IPS DF 4.7 (cell line): ENCODE results near the gene GOLPH3L.
"Not testable (repeated sequence)": the region's sequence is repeated elsewhere in the genome, so short reads cannot be mapped to it uniquely, and the experiment has no call there.

ENCODE experiments used
- DNase-seq: peaks from one replicate; pipeline ENCODE4 v3.0.0-alpha.2; 2013; ENCODE audit warnings: low spot score; ENCODE audit errors: extremely low read depth

Gene GOLPH3L

DNA sequence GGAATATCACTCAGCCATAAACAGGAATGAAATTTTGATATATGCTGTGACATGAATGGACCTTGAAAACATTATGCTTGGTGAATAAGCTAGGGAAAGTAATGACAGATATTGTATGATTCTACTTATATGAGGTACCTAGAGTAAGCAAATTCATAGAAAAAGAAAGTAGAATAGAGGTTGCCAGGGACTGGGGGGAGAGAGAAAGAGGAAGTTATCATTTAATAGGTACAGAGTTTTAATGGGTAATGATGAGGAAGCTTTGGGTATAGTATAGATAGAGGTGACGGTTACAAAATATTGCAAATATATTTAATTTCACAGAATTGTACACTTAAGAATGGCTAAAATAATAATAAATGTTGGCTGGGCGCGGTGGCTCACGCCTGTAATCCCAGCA, 36.4 kb downstream of the GOLPH3L start:
- no peak for DNase-seq

- not testable (repeated sequence) for DNase-seq
Observed at GRCh38 chr1:150657064-150657463, 39.9 kb downstream of the GOLPH3L start.

DNA sequence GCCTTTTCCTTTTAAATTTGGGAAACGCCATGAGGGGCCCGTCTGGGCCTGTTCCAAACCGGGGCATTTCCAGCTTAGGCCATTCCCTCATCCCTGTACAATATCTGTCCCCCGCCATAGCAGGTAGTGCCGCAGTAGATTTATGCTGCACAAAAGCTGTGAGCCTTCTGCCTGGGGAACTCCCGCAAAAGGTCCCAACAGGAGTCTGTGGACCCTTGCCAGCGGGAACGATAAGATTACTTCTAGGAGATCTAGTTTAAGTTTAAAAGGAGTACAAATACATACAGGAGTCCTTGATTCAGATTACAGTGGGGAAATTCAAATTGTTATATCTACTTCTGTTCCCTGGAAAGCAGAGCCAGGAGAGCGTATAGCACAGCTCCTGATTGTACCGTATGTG, 42.3 kb downstream of the GOLPH3L start:
- not testable (repeated sequence) for DNase-seq

DNA sequence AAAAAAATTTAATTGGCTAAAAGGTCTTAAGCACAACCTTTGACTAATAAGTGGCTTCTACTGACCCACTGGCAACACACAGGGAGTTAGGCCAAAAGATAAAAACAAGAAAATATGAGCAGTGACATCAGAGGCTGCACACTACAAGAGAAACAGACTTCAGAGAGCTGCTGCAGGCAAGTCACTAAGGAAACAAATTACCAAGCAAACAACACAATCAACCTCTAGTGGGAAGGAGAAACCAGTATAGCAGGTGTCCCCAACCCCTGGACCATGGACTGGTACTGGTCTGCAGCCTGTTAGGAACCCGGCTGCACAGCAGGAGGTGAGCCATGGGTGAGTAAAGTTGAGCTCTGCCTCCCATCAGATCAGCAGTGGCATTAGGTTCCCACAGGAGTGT, 46.8 kb downstream of the GOLPH3L start:
- no peak for DNase-seq

DNA sequence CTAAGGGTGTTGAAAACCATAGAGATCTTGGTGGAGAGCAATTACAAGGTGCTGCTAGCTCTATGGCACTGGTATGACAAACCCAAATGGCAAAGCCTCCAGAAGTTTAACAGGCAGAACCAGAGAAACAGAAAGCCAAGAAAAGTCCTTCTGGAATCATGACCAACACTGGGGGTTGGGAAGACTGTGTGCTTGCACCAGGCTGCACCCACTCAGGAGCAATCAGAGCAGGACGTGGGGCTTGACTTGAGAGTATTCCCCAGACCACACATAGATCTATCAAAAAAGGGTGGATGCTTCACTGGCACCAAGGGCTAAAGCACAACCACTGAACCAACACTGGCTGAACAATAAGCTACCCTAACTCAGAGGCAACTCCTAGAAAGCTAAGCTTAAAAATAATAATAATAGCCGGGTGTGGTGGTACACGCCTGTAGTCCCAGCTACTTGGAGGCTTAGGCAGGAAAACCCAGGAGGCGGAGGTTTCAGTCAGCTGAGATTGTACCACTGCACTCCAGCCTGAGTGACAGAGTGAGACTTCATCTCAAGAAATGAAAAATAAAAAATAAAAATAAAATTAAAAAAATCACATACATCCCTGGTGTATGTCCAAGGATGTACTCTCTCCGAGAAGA, 47.4 kb downstream of the GOLPH3L start:
- no peak for DNase-seq

DNA sequence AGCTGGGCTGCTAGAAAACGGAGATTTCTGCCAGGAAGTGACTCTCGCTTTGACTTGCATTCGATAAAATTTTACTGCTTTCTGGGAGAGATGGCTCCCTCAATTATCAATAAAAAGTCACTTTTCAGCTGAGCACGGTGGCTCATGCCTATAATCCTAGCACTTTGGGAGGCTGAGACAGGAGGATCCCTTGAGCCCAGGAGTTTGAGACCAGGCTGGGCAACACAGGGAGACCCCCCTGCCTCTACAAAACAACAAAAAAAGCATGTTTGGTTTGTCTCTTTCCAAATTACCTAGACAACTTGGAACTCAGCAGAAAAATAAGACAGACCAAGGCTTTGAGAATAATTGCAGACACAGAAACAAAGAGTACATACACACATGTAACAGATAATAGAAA, 54.7 kb downstream of the GOLPH3L start:
- DNase-seq, result no peak

DNA sequence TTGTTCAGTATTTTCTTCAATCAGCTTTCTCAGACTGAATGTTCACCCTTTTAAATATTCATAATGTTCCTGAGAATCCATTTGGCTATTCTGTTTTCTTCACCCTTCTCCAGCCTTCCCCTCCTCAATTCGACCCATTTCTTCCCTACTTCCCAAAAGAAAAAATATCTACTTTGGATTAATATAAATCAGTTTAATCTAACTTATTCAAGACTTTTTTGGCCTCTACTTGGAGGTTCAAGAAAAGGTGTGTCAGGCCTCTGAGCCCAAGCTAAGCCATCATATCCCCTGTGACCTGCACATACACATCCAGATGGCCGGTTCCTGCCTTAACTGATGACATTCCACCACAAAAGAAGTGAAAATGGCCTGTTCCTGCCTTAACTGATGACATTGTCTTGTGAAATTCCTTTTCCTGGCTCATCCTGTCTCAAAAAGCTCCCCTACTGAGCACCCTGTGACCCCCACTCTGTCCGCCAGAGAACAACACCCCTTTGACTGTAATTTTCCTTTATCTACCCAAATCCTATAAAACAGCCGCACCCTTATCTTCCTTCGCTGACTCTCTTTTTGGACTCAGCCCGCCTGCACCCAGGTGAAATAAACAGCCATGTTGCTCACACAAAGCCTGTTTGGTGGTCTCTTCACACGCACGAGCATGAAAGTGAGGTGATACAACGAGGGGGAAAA, 55.7 kb downstream of the GOLPH3L start:
- DNase-seq, result not testable (repeated sequence)

DNA sequence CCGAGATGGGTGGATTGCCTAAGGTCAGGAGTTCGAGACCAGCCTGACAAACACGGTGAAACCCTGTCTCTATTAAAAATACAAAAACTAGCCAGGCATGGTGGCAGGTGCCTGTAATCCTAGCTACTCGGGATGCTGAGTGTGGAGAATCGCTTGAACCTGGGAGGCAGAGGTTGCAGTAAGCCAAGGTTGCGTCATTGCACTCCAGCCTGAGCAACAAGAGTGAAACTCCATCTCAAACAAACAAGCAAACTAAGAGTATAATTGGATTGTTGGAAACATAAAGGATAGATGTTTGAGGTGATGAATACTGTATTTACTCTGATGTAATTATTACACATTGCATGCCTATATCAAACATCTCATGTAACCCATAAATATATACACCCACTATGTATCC, 58.5 kb downstream of the GOLPH3L start:
- DNase-seq, result not testable (repeated sequence)

DNA sequence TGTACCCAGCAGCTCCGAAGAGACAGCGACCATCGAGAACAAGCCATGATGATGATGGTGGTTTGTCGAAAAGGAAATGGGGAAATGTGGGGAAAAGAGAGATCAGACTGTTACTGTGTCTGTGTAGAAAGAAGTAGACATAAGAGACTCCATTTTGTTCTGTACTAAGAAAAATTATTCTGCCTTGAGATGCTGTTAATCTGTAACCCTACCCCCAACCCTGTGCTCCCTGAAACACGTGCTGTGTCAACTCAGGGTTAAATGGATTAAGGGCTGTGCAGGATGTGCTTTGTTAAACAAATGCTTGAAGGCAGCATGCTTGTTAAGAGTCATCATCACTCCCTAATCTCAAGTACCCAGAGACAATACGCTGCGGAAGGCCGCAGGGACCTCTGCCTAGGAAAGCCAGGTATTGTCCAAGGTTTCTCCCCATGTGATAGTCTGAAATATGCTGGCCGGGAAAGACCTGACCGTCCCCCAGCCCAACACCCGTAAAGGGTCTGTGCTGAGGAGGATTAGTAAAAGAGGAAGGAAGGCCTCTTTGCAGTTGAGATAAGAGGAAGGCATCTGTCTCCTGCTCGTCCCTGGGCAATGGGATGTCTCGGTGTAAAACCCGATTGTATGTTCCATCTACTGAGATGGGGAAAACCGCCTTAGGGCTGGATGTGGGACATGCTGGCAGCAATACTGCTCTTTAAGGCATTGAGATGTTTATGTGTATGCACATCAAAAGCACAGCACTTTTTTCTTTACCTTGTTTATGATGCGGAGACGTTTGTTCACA, 61.9 kb downstream of the GOLPH3L start:
- not testable (repeated sequence) for DNase-seq

GRCh38 chr1:150629115-150629928, 67.6 kb downstream of the GOLPH3L start, which contains the start of gene ENSA:
Gene ENSA (minus strand): TSS chr1:150629612. CDS start chr1:150629470, 142 bp downstream.
- DNase-seq, result peak; percentile 99

DNA sequence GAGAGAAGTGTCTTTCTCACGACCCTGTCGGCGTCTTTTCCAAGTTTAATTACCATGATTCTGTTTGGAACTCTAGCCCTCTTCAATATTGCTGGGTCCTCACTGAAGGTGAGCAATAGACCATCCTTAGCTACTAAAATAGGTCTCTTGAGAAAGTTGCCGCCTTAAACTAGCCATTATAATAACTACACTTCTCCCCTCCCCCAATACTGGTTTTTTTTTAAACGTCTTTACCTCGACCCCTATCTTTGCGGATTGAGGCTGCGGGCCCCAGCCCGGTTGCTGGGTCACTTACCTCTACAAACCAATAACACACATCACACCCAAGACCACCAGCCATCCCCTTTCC, 68.2 kb downstream of the GOLPH3L start:
- DNase-seq, result no peak

DNA sequence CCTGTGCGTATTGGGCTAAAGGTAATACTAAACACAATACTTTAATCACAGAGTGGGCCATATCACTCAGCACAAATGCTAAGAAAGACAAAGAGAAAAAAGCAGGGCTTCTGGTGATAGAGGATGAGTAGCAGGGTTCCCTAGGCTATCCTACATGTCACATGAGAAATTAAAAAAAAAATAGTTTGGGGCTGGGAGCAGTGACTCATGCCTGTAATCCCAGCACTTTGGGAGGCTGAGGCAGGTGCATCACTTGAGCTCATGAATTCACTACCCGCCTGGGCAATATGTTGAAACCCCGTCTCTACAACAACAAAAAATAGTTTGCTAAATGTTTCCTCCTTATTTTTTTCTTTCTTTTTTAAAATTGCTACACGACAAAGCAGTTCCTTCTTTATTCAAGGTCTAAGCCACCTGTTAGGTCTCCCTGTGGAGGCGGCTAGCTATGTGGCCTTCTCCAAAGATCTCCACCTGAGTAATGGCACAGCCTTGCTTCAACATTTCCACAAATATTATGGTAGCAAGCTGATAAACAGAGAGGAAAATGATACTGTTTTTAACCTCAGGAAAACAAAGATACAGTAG, 69.0 kb downstream of the GOLPH3L start:
- DNase-seq, result no peak

GRCh38 chr1:150626150-150626549, 70.8 kb downstream of the GOLPH3L start:
- no peak for DNase-seq

- not testable (repeated sequence) for DNase-seq
Observed at GRCh38 chr1:150624546-150624945, 72.4 kb downstream of the GOLPH3L start.

GRCh38 chr1:150624134-150624533, 72.8 kb downstream of the GOLPH3L start:
- DNase-seq, result not testable (repeated sequence)

DNA sequence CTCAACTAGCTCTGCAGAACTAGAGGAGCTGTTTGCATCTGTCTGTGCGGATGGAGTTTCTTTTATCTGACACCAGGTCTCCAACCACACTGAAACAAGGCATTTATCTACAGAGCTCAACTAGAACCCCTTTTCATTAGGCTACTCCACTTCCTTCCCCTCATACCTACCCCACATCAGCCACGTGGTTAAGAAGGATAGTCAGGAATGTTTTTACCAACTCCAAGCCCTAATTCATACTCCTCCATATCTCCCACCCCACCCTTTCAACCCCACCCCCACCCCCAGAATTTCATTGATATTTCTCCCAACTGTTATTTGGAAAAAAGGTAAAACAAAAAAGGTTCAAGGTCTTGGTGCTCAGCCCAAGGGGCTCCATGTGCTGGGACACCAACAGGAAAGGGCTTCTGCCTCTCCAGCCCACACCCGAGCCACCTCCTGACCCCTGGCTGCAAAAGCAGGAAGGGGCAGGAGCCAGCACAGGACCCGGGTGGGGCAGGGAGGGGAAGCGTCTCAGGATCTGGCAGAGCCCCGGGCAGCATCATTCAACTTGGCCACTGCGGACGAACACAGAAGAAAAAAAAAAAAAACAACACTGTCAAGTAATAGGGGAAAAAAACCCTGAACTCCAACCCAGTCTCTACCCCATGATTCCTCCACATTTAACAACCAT, 74.5 kb downstream of the GOLPH3L start:
- DNase-seq, result no peak

- no peak for DNase-seq
Observed at GRCh38 chr1:150621497-150622302, 75.3 kb downstream of the GOLPH3L start.

- no peak for DNase-seq
Observed at GRCh38 chr1:150620919-150621318, 76.0 kb downstream of the GOLPH3L start.

GRCh38 chr1:150619576-150620509, 77.1 kb downstream of the GOLPH3L start:
- no peak for DNase-seq
